WTC11 (cell line): ENCODE measurements around the gene CCDC88B.

Experiments used
- CREB1 ChIP-seq: sonication (generic); formaldehyde crosslinking; IDR thresholded peaks from 2 replicates; pipeline ENCODE4 v1.8.0; 2023; ENCODE audit warnings: mild to moderate bottlenecking, missing genetic modification reagents
- CTCF ChIP-seq: fragments of 200-600 bp; IDR thresholded peaks from 2 replicates; pipeline ENCODE4 v1.8.0; 2022; ENCODE audit warnings: antibody characterized with exemption
- GABPB1 ChIP-seq: sonication (generic); formaldehyde crosslinking; IDR thresholded peaks from 2 replicates; pipeline ENCODE4 v1.8.1; 2023; ENCODE audit warnings: mild to moderate bottlenecking, missing genetic modification reagents
- GRHL2 ChIP-seq: fragments of 250-450 bp; sonication (Bioruptor Pico); IDR thresholded peaks from 2 replicates; pipeline ENCODE4 v1.8.0; 2022; ENCODE audit warnings: mild to moderate bottlenecking, moderate library complexity; ENCODE audit not compliant: insufficient replicate concordance, severe bottlenecking
- PRDM15 ChIP-seq: sonication (generic); formaldehyde crosslinking; IDR thresholded peaks from 2 replicates; pipeline ENCODE4 v1.8.0; 2022; ENCODE audit warnings: missing genetic modification reagents

DNA sequence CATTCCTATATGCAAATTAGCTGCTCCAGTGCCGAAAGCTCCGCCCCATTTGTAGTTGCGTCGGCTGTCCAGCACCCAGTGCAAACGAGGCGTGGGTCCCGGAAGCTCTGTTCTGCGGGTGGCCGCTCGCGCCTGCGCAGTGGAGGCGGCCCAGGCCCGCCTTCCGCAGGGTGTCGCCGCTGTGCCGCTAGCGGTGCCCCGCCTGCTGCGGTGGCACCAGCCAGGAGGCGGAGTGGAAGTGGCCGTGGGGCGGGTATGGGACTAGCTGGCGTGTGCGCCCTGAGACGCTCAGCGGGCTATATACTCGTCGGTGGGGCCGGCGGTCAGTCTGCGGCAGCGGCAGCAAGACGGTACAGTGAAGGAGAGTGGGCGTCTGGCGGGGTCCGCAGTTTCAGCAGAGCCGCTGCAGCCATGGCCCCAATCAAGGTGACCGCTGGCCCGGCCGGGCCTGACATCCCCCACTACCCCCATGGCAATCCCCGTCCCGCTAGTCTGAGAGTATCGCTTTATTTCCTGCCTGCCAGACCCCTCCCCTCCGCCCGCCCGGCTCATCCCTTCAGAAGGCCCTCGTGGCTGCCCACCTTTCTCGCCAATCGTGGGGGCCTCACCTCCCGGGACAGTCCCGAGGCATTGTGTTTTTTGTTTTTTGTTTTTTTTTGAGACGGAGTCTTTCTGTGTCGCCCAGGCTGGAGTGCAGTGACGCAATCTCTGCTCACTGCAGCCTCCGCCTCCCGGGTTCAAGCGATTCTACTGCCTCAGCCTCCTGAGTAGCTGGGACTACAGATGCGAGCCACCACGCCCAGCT lies 21.8 kb upstream of the CCDC88B start, which contains the start of gene PRDX5:
- no peak for TF ChIP-seq CTCF
- TF ChIP-seq CREB1 = no peak
- no peak for TF ChIP-seq GABPB1 (CRISPR knock-in tag)
- no peak for TF ChIP-seq GRHL2 (CRISPR knock-in tag)
- no peak for TF ChIP-seq PRDM15
